Stimulated activated CD4-positive, alpha-beta T cell treated with anti-CD3 and anti-CD28 coated beads, TNF-alpha, amount 100 ng/mL, for 1 hour (primary cell): ENCODE results near the gene DGCR8.

Experiments
- DNase-seq, 3 donors: peaks; one replicate each; pipeline ENCODE4 v3.0.0-alpha.2; 2020; ENCODE audit warnings: low read depth in 3 of 3, low spot score in 1 of 3

DGCR8 gene

GRCh38 chr22:20123366-20124082 is 43.5 kb downstream of the DGCR8 start:
- no peak for DNase-seq

- DNase-seq = no peak
These were observed 44.2 kb downstream of the DGCR8 start for GRCh38 chr22:20124083-20124787.

- DNase-seq = no peak
These were observed 45.4 kb downstream of the DGCR8 start for GRCh38 chr22:20125201-20126174.

DNA sequence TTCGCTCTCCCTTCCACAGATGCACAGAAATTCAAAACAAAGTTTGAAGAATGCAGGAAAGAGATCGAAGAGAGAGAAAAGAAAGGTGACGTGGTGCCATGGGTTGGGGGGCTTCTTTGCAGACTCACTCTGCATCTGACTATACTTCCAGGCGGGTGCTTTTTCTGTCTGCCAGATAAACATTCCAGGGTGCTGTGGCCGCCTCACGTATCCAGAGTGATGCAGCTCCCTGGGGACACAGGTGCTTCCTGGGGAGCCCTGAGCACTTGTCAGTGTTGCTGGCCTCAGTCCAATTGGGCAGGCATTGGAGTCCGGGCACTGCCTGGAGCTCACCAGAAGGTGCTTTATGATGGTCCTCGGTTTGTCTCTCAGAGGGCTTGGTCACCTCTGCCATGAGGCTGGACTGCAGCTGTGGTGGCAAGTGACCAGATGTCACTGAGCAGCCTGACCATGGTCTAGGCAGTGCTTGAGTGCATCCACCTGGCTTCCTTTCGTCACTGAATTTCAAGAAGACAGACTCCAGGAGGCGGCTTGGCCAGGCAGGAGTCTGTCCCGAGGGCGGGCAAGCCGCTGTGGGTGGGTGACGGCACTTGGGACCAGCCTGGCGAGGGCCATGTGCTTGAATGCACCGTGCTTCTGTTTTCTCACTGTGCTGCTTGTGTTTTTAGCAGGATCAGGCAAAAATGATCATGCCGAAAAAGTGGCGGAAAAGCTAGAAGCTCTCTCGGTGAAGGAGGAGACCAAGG is 46.4 kb downstream of the DGCR8 start:
- DNase-seq = no peak

DNA sequence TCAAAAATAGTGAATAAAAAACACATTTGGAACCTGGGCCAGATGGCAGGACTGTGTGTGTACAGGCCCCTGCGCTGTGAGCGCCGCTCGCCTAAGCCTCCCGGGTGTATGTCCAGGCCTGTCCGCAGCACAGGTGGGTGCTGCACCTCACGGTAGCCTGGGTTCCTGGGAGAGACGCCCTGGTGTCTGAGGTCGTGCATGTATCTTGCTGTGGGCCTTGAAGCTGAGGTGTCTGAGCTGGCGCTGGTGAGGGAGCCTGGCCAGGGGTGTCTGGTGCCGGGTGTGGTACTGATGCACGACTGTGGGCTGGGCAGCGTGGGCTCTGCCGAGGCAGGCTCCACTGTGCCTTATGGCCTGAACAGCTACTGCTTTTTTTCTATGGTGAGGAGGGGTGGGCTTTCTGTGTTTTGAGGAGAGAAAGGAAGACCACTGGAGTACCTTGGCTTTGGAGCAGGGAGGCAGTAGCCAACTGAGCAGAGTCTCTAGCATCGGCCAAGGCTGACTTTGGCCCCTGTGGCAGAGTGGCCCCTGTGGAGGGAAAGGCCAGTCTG is 47.4 kb downstream of the DGCR8 start:
- DNase-seq = no peak

GRCh38 chr22:20127869-20128618 is 48.0 kb downstream of the DGCR8 start:
- DNase-seq = no peak

GRCh38 chr22:20128619-20128901 is 48.5 kb downstream of the DGCR8 start:
- no peak for DNase-seq

DNA sequence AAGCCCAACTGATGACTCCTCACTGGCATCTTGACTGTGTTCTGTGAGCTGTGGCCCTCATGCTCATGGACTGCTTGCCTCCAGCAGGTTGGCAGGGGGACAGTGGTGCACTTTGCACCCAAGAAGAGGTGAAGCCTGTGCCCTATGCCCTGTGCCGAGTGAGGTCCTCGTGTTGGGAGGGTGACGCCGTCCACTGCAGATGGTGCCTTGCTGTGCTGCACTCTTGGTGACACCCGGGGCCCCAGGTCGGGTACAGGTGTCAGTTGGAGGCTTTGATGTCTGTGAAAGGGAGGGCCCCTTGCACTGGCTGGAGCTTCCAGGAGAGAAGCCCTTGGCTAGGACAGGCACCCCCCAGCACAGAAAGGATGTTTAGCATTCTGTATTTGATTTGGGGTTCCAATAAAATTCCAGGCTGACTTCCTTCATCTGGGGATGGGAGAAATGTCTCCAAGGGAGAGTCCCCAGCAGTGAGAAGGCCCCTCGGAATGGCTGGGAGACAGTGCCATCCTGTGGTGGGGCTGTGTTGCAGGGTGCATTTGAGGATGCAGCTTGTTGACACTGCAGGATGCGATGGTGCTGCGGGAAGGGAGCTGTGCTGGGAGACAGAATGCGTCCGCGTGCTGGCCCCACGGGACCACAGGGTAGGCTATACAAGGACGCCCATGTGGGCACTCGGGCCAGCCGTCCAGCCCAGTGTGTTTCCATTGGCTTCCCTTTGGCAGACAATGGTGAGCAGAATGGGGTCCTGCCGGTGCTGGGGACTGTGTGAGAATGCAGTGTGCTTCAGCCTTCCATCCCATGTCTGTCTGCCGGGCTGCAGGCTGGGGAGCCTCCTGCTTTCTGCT is 49.1 kb downstream of the DGCR8 start:
- no peak for DNase-seq

GRCh38 chr22:20129747-20130014 is 49.6 kb downstream of the DGCR8 start:
- DNase-seq = no peak

- no peak for DNase-seq
These were observed 50.3 kb downstream of the DGCR8 start for GRCh38 chr22:20130319-20130718.

DNA sequence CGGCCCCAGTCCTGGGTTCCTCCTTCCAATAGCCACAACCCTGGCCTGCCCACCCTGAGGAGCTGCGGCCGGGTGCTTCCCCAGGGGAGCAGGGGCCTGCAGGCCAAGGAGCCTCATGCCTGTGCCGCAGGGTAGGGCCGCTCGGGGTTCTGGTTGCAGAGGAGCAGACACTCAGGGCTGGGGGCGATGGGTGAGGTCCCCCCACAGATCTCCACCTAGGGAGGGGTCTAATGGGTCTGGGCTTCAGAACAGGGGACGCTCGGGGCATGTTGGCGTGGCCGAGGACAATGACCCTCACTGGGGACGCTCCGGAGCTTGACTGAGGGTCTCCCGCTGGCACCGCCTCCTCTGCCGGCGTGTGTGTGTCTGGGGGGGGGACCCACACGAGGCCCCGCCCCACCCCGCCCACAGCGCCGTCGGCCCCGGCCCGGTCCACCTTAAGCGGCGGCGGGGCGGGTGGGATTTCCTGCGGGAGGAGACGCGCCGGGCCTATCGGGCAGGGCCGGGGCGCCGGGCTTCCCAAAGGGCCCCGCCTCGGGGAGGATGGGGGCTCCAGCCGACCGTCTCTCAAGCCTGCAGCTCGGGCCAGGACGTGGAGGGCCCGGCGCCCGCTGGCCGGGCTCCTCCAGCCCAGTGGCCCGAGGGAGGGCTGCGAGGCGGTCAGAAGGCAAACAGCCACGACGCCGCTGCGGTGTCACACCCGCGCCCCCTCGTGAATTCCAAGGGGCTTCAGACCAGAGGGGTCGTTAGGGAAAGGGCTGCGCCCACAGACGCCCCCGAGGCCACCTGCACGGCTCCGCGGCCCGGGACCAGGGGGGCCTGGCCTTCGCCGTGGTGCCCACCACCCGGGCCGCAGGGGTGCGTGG is 50.9 kb downstream of the DGCR8 start:
- DNase-seq = peak; percentile 55 to 74 (median 63)

DNA sequence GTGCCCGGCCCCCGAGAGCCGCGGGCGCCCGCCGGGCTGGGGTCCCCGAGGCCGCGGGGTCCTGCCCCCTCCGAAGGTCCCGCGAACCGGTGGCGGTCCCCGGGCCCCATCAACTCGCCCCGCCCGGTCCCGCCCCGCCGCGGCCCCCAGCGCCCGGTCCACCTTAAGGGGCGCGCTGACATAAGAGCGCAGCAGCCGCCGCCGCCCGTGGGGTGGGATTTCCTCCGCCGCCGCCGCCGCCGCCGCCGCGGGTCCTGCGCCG is 51.5 kb downstream of the DGCR8 start, which contains the start of gene ZDHHC8:
Gene ZDHHC8 (plus strand): TSS at position 208 of the 262 bp plus-strand sequence. CDS start 144 bp downstream, outside the sequence.
- peak in 1 of 3 donors; percentile 43 for DNase-seq

DNA sequence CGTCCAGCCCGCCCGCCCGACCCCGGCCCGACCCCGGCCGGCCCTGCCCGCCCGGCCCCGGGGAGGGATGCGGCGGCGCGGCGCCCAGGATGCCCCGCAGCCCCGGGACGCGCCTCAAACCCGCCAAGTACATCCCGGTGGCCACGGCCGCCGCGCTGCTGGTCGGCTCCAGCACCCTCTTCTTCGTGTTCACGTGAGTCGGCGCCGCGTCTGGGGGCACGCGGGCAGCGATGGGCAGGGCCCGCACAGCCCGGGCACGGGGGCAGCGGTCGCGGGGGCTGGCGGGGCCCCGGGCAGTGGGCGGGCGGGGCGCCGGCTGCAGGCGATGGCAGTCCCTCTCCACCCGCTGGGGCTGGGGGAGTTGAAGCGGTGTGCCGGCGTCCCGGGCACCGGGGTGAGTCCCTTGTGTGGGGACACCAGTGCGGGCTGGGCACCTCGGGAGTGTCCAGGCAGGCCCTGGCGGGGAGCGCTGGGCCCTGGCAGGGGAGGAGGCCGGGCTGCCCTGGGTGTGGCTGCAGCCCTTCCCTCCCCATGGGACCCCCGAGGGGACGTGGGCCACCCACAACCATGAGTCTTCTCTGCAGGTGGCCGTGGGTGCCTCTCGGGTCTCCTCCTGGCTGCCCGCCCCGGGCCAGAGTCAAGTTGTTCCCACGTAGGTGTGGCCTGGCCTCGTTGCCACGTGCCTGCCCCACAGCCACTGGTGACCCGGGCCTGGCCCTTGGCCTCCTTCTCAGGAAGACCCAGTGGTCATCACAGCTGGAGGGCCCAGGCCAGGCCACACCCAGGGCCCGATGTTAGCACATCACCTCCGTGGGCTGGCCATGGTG is 52.0 kb downstream of the DGCR8 start:
- DNase-seq = no peak

DNA sequence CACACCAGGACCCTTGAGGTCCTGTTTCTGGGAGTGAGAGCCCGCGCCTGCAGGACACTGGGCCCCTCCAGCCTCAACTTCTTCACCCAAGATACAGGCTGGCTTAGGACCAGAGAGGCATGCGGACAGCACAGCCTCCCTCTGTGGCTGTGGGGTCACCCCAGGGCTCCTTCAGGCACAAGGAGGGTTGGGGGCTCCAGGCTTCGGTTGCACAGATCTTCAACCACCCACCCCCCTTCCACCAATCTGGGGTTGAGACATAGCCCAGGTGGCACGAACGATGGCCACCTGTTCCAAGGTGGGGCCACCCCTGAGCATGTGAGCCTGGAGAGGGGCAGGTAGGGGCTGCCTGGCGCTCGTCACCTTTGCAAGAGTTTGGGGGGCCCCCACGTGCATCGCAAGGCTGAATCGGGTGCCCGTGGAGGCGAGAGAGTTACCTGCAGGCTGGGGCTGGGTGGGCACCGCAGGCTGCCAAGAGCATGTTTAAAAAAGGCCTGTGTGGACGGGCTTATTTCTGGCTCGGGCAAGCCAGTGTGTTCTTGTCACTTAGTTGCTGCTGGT is 52.7 kb downstream of the DGCR8 start:
- DNase-seq = no peak

GRCh38 chr22:20133930-20134549 is 54.0 kb downstream of the DGCR8 start:
- DNase-seq = no peak

- DNase-seq = no peak
These were observed 55.2 kb downstream of the DGCR8 start for GRCh38 chr22:20135265-20135664.
